PFSK-1 (cell line): ENCODE results near the gene NPPB.

Experiments
- FOXP2 ChIP-seq: optimal IDR thresholded peaks from 2 replicates; pipeline ENCODE3; 2011; ENCODE audit warnings: borderline replicate concordance, control low read depth, inconsistent platforms; ENCODE audit not compliant: insufficient read depth; ENCODE audit errors: extremely low read length, extremely low read depth
- POLR2AphosphoS5 ChIP-seq: IDR thresholded peaks from 2 replicates; pipeline ENCODE4 v1.6.1; 2012; ENCODE audit warnings: low read depth, mild to moderate bottlenecking, control low read depth, low read length, moderate library complexity
- REST ChIP-seq, 2 experiments: IDR thresholded peaks; 2 replicates each; pipeline versions ENCODE4 v1.6.1 to v1.8.0; 2011 to 2012; ENCODE audit warnings: low read depth in 2 of 2, low read length in 2 of 2, control low read depth in 1 of 2, inconsistent platforms in 1 of 2, mild to moderate bottlenecking in 1 of 2, moderate library complexity in 1 of 2; ENCODE audit not compliant: insufficient read depth in 1 of 2
- SIN3A ChIP-seq: IDR thresholded peaks from 2 replicates; pipeline ENCODE4 v1.6.1; 2012; ENCODE audit warnings: mild to moderate bottlenecking, low read length, moderate library complexity, borderline replicate concordance; ENCODE audit not compliant: insufficient read depth
- TAF1 ChIP-seq: IDR thresholded peaks from 2 replicates; pipeline ENCODE4 v1.6.1; 2012; ENCODE audit warnings: low read length, control low read depth, borderline replicate concordance; ENCODE audit not compliant: insufficient read depth

The NPPB gene

GRCh38 chr1:11817192-11817591, 41.6 kb downstream of the NPPB start:
- TF ChIP-seq SIN3A (no peak), POLR2AphosphoS5 (no peak), FOXP2 (no peak), TAF1 (no peak), REST (IDR thresholded peaks at IDR 0.05; ENCODE audit: insufficient read depth in 1 of 2, low read depth in 2 of 2, low read length in 2 of 2) (no peak)

- TF ChIP-seq REST (IDR thresholded peaks at IDR 0.05; ENCODE audit: insufficient read depth in 1 of 2, low read depth in 2 of 2, low read length in 2 of 2) = no peak
- no peak for TF ChIP-seq POLR2AphosphoS5
- no peak for TF ChIP-seq FOXP2
- no peak for TF ChIP-seq TAF1
- no peak for TF ChIP-seq SIN3A
These were observed 45.7 kb downstream of the NPPB start for GRCh38 chr1:11813021-11813420.
